Keratinocyte (primary cell): ENCODE measurements around the gene SAMD8.

Experiments
- CTCF ChIP-seq, 3 experiments: IDR thresholded peaks in 1 of 3; conservative IDR thresholded peaks in 1 of 3; optimal IDR thresholded peaks in 1 of 3; 2 replicates in 2 of 3; 3 replicates in 1 of 3; pipeline versions ENCODE3 to v1.5.1; 2011; ENCODE audit warnings: low read length in 3 of 3, mild to moderate bottlenecking in 3 of 3, moderate library complexity in 2 of 3, control low read depth in 1 of 3, inconsistent platforms in 1 of 3; ENCODE audit not compliant: insufficient read depth in 2 of 3; ENCODE audit errors: extremely low read depth in 1 of 3
- EZH2 ChIP-seq: IDR thresholded peaks from one replicate; pipeline ENCODE4 v1.6.1; 2012; ENCODE audit warnings: inconsistent platforms, mild to moderate bottlenecking, low read length, moderate library complexity

GRCh38 chr10:75068523-75068922, 42.9 kb upstream of the SAMD8 start:
- TF ChIP-seq CTCF (optimal IDR thresholded peaks at IDR 0.05 in 1 of 3, IDR thresholded peaks at IDR 0.05 in 1 of 3, conservative IDR thresholded peaks at IDR 0.05 in 1 of 3; ENCODE audit: extremely low read depth in 1 of 3, insufficient read depth in 2 of 3, low read length in 3 of 3) (no peak), EZH2 (no peak)
